ENCODE data around the gene AKNAD1.
"Not testable (repeated sequence)": the region's sequence is repeated elsewhere in the genome, so short reads cannot be mapped to it uniquely, and the experiment has no call there.

Gene AKNAD1

GRCh38 chr1:108892356-108893140 is 35.7 kb upstream of the AKNAD1 start:
- no peak for DNase-seq (ENCODE audit: low read depth)
- no peak for TF ChIP-seq CTCF (IDR thresholded peaks at IDR 0.05; ENCODE audit: insufficient read depth, low read depth, low read length, missing control alignments)
- H3K4me3 ChIP-seq (ENCODE audit: low read depth, low read length), result no peak overlapping the region

DNA sequence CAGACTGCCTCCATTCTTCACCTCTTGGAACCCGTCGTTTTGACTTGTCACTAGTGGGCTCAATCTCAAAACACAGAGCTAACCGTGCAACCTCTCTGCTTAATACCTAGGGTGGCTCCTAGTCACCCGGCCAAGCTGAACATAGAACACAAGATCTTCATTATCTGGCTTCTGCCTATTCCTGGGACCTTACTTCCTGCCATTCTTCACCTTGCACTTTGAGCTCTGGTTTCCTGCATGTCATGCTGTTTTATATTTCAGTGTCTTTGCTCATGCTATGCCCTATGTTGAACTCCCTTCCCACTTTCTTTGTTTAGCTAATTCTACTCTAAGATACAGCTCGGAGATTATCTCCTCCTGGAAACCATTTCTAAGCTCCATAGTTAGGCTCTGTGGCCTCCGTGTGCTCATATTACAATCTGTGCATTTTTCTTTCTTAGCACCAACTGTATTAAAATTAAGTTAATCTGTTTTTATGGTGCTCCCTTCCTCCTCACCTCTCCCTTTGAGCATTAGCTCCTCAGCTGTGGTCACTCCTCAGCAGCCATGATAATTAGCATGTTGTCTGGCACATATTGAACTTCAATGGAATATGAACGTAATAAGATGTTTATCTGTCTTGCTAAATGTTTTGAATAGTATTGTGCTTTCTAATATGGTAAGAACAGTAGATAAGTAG is 33.0 kb upstream of the AKNAD1 start:
- TF ChIP-seq CTCF (IDR thresholded peaks at IDR 0.05; ENCODE audit: insufficient read depth, low read depth, low read length, missing control alignments), result no peak
- DNase-seq (ENCODE audit: low read depth), result no peak
- no peak overlapping the region for H3K4me3 ChIP-seq (ENCODE audit: low read depth, low read length)

GRCh38 chr1:108889006-108889645 is 32.2 kb upstream of the AKNAD1 start:
- H3K4me3 ChIP-seq (ENCODE audit: low read depth, low read length); DNase-seq (ENCODE audit: low read depth): not testable (repeated sequence)

DNA sequence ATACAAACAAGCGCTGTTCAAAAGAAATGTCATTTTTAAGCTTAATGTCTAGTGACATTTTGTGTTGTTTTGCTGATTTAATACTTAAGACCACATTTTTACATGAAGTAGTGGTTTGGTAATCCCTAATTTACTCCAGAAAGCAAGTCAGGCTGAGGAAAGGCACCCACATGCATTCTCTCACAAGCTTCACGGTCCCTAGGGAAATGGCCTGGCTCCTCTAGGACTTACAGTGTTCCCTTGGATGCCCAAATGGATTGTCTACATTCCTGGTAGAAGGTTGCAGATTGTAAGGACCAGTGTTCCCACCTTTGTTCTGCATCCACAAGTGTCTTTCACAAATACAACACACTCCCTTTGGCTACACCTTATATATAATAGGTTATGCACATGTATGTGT is 29.4 kb upstream of the AKNAD1 start:
- DNase-seq (ENCODE audit: low read depth), result no peak
- no peak for TF ChIP-seq CTCF (IDR thresholded peaks at IDR 0.05; ENCODE audit: insufficient read depth, low read depth, low read length, missing control alignments)
- H3K4me3 ChIP-seq (ENCODE audit: low read depth, low read length), result no peak overlapping the region

GRCh38 chr1:108884968-108885367 is 28.1 kb upstream of the AKNAD1 start:
- no peak for TF ChIP-seq CTCF (IDR thresholded peaks at IDR 0.05; ENCODE audit: insufficient read depth, low read depth, low read length, missing control alignments)
- DNase-seq (ENCODE audit: low read depth), result no peak
- no peak overlapping the region for H3K4me3 ChIP-seq (ENCODE audit: low read depth, low read length)

GRCh38 chr1:108882837-108883236 is 25.9 kb upstream of the AKNAD1 start:
- H3K4me3 ChIP-seq (ENCODE audit: low read depth, low read length), result no peak overlapping the region
- DNase-seq (ENCODE audit: low read depth), result no peak
- TF ChIP-seq CTCF (IDR thresholded peaks at IDR 0.05; ENCODE audit: insufficient read depth, low read depth, low read length, missing control alignments), result no peak

DNA sequence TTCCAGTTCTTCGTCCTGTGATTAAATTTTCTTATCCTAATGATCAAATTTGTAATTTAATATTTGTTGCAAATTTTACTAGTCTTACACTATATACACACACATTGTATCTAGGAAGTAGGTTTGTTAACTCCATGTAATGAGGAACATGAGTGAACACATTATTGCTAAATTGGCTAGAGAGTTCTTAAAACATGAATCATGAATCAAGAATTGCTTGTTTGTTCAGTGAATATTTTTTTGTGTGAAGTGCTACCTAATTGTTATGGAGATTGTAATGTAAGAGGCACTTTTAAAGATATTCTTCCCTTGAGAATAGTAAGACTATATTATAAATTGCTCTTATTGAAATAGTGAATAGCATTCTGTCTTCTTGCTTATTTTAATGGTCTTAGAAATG is 24.5 kb upstream of the AKNAD1 start:
- TF ChIP-seq CTCF (IDR thresholded peaks at IDR 0.05; ENCODE audit: insufficient read depth, low read depth, low read length, missing control alignments), result no peak
- no peak for DNase-seq (ENCODE audit: low read depth)
- H3K4me3 ChIP-seq (ENCODE audit: low read depth, low read length), result no peak overlapping the region

Data from GM12865 (cell line).